Measurements from ENCODE around the gene ESAM. TPM values are rescaled to one million over a fixed set of nuclear protein-coding genes. Genes with fewer than 3 reads are reported as not detected.

ESAM gene
- total RNA-seq, 4 donors from 2014 or later = 18.7 to 91.6 (median 47.7) TPM

DNA sequence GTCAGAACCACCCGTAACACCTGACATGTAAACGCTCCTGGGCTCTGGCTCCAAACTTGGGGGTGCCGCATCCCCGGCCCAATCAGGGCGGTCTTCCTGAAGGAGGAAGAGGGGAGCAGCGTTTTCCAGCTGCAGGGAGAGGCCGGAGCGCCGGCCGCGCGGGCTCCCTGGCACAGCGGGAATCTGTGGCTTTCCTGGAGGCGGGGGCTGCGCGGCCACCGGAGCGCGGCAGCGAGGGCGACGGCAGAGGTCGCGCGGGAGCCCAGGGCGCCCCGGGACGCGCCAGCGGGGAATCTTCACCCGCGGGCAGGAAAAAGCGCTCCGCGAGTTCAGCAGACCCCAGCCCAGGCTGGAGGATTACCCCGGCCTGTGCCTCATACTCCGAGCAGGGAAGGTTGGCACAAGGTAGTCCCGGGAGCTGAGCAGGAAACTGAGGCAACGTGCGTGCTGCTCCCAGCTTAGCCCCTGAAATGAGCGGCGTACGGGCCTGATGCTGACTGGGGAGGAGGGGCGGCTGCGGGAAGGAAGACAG is 600 bp upstream of the ESAM start:
- H3K9me3 ChIP-seq = no peaks in the 10 kb centered on the region
- TF ChIP-seq CTCF (IDR thresholded peaks at IDR 0.05) = no peak
- no peak for TF ChIP-seq POLR2A (IDR thresholded peaks at IDR 0.05)
- H3K36me3 ChIP-seq = no peaks in the 10 kb centered on the region
- intact Hi-C loops (cut with DNase I; ENCODE audit: low total_unique reads) = loop anchor here (2.0 kb wide), 1 partner anchor 94 kb away; no protein-coding TSS in a partner anchor
- DNase-seq = no peak
- H3K4me1 ChIP-seq = peaks cover 0 to 26% of the 10 kb centered on the region in 2 donors
- H3K4me3 ChIP-seq = peak overlapping the region; percentile 38 to 54
- H3K27ac ChIP-seq = peak overlapping the region; percentile 84 to 87
- H3K27me3 ChIP-seq = peaks cover 7 to 23% of the 10 kb centered on the region in 2 donors

- peaks cover 0 to 26% of the 10 kb centered on the region in 2 donors for H3K4me1 ChIP-seq
Measured at GRCh38 chr11:124761301-124762104, 587 bp downstream of the ESAM start.

GRCh38 chr11:124760806-124761205 is 1.3 kb downstream of the ESAM start:
- Histone ChIP-seq H3K27me3 (peaks cover 23% of the 10 kb centered on the region in 2 donors), H3K36me3 (no peaks in the 10 kb centered on the region), H3K4me1 (peaks cover 0 to 26% of the 10 kb centered on the region in 2 donors), H3K4me3 (peak overlapping the region; percentile 38 to 54), H3K9me3 (no peaks in the 10 kb centered on the region), H3K27ac (peak overlapping the region; percentile 84 to 87)
- no peak for DNase-seq
- TF ChIP-seq POLR2A (IDR thresholded peaks at IDR 0.05) = no peak
- no peak for TF ChIP-seq CTCF (IDR thresholded peaks at IDR 0.05)
- intact Hi-C loops (cut with DNase I; ENCODE audit: low total_unique reads) = no loop called here

More at GRCh38 chr11:124761301-124762104, 587 bp downstream of the ESAM start:
- peak overlapping the region; percentile 38 to 54 for H3K4me3 ChIP-seq
- H3K27me3 ChIP-seq = peaks cover 19 to 23% of the 10 kb centered on the region in 2 donors
- no peak for DNase-seq
- no peaks in the 10 kb centered on the region for H3K36me3 ChIP-seq
- TF ChIP-seq POLR2A (IDR thresholded peaks at IDR 0.05) (no peak), CTCF (IDR thresholded peaks at IDR 0.05) (no peak)
- no peaks in the 10 kb centered on the region for H3K9me3 ChIP-seq
- H3K27ac ChIP-seq = peak overlapping the region; percentile 84 to 87
- intact Hi-C loops (cut with DNase I; ENCODE audit: low total_unique reads) = loop anchor here (2.0 kb wide), 1 partner anchor 93 kb away; no protein-coding TSS in a partner anchor

DNA sequence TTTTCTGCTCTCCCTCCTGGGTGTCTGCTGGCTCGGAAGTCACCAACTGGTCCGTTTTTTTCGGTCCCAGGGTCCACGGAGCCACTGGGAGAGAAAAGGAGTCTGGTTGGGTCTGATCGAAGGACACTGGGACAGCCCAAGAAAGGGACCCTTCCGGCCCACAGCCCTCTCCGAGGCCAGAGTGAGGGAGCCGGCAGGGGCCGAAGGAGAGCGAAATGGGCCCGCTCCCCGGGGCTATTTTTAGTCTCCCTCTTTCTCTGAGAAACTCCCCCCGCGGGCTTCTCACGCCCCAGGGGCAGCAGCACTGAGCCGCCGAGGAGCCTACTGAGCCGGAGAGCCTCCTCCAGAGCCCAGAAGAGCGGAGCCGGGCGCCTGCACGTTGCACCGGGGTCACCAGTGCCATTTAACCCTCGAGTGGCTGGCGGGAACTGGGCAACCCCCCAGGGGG is 1.9 kb downstream of the ESAM start:
- Histone ChIP-seq H3K4me1 (peaks cover 0 to 26% of the 10 kb centered on the region in 2 donors), H3K27me3 (peaks cover 23% of the 10 kb centered on the region in 2 donors), H3K4me3 (peak overlapping the region; percentile 24 to 54), H3K27ac (peak overlapping the region; percentile 84 to 87), H3K9me3 (no peaks in the 10 kb centered on the region), H3K36me3 (no peaks in the 10 kb centered on the region)
- intact Hi-C loops (cut with DNase I; ENCODE audit: low total_unique reads) = no loop called here
- TF ChIP-seq POLR2A (IDR thresholded peaks at IDR 0.05) (no peak), CTCF (IDR thresholded peaks at IDR 0.05) (no peak)
- no peak for DNase-seq
